LoVo (cell line): ENCODE results near the gene KLHL3.

ENCODE experiments used
- DNase-seq: peaks from one replicate; pipeline ENCODE4 v3.0.0-alpha.2; 2016; ENCODE audit warnings: low spot score

The KLHL3 gene

DNA sequence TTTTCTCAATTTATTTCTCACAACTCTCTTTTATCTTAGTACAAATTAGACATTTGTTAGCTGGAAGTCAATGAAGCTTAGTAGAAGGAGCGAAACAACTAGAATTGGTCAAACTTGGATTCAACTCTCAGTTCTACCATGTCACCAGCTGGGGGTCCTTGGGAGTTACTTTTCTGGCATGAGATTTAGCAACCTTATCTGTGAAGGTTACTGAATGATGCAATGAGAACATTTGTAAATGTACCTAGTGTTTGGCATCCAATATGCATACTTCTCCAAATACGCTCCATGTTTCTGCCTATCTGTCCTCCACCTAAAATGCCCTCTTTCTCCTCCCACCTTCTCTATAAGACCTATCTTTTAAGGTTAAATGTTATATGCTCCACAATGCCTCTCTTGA, 12.0 kb upstream of the KLHL3 start:
- no peak for DNase-seq

DNA sequence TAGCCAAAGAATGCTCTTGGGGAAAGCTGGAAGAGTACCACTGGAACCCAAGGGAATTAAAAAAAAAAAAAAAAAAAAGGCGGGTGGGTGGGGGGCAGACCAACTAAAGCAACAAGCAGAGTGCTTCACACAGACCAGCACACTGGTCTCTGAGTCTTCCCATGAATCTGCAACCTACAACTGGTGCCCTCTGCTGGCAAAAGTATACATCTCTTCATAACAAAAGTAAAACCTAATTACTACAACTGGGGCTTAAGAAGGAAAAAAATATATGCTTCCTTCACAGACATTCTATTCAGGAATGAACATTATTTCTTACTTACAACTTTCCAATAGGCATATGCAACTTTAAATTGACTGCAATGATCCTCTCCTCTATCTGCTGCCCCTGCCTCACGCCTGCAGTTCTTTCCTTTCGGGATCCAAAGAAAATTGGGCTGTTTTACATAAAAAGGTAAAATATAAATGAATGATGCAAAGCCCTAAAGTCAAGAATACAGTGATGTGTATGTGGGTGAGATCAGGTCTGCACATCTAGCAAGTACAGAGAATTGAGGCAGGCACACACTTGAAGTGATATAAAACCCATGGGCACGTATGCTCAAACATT, 7.2 kb upstream of the KLHL3 start:
- peak; percentile 78 for DNase-seq

DNA sequence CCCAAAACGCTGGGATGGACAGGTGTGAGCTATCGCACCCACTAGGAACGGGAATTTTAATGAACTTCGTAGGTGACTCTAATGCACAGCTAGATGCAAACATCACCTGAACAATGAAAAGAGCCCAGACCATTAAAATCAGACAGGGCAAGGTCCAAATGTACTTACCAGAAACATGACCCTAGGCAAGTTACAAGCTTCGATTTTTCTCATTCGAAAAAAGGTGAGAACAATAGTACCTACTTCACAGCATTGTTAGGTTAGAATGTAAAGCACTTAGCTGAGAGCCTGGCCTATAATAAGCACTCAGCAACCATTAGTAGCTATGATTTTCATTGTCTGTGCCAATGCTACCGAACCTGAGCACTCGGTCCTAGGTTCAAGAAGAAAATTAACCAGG, 5.8 kb upstream of the KLHL3 start:
- DNase-seq, result no peak

DNA sequence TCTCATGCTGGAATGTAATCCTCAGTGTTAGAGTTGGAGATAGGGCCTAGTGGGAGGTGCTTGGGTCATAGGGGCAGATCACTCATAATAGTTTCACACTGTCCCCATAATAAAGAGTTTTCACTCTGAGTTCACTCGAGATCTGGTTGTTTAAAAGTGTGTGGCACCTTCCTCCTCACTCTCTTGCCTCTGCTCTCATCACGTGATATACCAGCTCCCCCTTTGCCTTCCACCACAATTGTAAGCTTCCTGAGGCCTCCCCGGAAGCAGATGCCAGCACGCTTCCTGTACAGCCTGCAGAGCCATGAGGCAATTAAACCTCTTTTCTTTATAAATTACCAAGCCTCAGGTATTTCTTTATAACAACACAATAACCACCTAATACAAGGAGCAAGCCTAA, 3.8 kb upstream of the KLHL3 start:
- no peak for DNase-seq

DNA sequence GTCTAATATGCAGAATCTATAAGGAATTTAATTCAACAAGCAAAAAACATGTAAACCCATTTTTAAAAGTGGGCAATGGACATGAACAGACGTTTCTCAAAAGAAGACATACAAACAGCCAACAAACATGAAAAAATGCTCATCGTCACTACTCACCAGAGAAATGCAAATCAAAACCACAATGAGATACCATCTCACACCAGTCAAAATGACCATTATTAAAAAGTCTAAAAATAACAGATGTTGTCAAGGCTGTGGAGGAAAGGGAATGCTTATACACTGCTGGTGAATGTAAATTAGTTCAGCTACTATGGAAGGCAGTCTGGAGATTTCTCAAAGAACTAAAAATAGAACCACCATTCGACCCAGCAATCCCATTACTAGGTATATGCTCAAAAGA, 3.1 kb upstream of the KLHL3 start:
- DNase-seq, result no peak

DNA sequence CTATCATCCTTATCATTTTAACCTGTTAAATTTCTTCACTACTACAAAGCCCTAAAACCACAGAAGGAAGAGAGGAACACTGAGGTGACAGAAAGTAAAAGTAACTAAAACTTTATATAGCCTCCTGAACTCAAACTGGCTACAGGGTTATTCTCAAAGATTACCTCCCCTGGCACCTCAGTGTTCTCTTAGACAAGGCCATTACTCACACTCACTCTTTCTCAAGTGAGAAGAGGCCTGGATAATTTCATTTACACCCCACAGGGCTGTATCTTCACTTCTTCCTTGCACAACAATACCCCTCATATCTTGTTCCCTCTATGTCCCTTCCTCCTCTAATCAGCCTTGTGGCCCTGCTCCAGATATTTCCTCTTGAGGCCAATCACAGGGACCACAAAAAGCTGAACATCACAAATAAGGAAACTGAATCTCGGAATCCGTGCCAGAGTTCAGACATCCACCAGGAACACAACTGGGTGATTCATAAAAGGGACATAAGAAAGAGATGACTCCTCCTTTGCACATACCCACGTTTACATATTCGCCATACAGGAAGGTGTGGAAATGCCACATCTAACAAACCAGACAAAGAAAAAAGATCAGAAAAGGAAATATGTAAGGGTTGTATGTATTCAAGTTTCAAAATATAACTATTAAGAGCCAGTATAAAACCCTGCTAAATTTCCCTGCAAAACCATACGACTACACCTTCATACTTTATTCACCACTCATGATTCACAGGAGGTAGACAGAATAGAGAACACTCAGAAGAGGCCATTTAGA, 1.7 kb upstream of the KLHL3 start:
- DNase-seq, result peak; percentile 3

DNA sequence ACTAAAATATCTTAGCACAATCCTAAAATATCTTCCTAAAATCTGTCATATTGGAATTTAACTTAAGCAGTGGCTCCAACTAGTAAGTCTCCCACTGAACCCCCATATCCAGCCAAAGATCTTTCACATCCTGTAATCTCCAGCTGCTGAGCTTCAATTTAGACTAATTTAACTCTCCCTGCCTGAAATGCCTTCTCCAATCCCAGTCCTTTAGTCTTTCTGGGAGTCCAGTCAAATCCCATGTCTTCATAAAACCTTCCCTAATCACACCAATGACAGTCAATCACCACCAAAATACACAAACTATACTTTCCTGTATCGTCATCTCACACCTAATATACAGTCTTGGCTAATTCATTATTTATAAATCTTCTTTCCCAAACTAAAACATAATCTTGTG, 607 bp upstream of the KLHL3 start:
- no peak for DNase-seq

DNA sequence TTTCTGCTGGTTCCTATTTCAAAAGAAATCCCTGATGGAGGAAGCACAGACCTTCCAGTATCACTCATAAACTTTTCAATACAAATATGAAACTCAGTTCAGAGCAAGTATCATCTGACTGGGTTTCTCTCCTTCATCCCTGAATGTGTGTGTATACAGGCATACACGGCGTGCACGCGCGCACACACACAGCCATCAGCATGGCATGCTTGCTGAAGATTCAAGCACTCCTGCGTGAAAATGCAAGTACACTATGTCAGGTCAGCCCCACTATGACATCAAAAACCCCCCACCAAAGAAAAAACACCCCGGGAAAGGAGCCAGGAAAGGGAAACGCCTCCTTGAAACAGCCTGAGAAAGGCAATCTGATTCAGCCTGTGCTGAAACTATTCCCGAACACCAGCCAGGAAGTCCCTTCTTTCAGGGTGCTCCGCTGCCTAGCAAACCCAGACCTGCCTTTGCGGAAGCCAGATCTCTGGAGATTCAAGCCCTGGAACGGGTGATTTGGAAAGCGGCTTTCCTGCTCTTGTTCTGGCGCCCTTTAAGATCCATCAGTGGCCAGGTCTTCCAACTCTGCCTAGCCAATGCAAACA, 831 bp downstream of the KLHL3 start:
- no peak for DNase-seq

DNA sequence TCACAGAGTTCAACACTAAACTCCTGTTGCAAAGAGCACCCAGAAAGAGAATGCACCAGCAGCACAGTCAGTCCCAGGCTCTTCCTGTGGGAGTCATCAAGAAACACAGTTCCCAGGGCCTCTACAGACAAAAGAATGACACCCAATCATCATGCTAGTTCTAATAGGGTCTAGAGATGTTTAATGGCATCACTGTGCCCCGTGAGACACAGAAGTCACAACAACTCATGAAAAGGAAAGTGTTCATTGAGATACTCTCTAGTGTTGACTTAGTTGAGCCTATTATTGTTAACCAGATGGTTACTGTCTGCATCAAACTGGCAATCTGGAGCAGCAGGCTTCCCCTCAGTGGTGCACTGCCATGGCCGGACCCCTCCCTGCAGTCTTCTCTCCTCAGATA, 1.6 kb downstream of the KLHL3 start:
- DNase-seq, result no peak

DNA sequence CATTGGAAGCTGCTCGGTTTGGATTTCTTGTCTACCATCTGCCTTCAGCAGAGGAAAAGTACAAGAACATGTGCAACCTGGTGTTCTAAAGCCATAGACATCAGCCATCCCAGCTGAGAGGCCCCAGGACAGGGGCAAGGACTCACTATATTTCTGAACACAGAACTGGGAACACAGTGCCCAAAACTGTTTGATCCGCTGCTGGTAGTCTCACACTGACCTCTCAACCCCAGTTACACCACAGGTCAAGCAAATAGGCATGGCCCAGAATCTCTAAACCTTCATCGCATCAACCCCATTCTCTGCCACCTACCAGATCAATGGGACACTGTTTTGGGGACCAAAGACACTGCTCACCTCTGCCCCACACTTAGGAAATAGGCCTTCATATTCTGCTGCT, 2.0 kb downstream of the KLHL3 start:
- DNase-seq, result no peak

DNA sequence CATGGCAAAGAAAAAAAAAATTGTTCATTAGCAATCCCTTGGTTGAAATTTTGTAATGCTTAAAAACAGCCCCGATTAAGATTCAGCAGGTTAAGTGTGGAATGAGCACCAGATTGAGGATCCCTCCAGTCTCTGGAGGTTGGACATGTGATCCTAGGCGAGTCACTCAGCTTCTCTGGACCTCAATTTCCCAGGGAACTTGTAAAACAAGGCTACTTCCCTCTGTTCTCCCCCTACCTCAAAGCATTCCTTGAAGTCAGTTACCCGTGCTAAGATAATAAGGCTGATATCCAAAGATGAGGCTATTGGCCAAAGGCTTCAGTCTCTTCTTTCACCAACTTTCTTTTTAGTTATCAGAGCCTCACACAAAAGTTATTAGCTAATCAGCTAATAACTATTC, 2.9 kb downstream of the KLHL3 start:
- DNase-seq, result no peak

DNA sequence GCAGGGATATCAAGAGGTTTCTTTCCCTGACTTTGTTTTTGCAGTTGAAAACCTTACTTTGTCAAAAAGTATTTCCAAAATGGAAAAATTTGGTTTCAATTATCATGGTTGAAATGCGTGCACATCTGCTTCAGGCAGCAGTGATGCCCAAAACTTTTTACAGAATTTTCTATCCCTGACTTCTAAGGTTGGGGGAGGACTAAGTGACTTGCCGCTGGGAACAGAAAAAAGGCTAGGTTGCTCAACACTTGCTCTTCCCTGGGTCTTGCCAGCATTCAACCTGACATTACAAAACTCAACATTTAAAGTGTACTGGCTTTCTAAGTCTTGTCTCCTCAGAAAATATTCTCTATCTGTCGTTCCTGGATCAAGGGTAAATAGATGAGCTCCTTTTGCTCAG, 4.7 kb downstream of the KLHL3 start:
- DNase-seq, result no peak

DNA sequence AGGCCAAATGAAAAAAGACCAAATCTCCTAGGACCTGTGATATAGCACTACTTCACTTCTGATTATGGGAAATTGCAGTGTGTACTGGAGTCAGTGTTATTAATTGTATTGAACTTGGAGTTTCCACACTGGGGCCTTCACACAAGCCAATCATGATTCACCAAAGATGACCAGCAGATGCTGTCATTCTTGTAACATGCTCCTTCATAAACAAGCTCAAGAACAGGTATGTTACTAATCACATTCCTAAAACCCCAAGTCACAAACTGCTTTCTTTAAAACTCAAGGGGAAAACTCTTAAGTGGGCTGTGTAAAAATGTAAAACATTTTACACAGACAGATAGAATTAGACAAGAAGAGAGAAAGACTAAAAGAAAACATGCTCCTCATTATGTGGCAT, 5.6 kb downstream of the KLHL3 start:
- DNase-seq, result no peak

DNA sequence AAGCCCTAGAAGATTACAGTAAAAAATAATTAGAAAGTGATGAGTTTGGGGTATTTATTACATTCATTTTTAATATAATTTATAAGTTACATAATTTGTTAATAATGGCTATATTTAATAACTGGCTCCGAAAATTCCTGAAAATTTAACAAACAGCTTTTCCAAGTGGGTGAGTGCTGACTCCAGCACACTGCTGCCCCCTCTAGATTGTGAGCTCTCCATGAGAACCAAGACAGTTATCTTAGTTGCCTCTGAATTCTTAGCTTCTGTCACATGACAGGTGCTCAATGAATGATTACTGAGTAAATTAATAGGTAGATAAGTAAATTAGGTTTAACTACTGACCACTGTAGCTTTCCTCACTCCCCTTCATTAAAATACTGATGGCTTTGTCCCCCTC, 7.8 kb downstream of the KLHL3 start:
- no peak for DNase-seq

DNA sequence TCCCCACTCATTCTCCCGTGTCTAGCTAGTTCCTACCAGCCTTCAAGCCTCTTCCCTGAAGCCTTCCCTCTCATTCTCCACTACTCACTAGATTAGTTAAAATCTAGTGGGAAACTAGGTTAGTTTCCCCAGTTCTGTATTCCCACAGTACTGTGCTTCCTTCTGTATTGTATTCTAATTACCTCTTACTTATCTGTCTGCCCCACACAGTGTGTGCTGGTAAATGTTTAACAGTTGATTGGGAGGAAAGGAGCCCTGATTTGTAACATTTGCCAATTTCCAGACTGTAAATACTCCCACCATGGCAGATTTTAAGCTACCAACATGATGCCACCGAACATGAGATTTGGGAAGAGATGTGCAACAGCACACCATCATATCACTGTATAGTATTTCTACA, 8.3 kb downstream of the KLHL3 start:
- no peak for DNase-seq

DNA sequence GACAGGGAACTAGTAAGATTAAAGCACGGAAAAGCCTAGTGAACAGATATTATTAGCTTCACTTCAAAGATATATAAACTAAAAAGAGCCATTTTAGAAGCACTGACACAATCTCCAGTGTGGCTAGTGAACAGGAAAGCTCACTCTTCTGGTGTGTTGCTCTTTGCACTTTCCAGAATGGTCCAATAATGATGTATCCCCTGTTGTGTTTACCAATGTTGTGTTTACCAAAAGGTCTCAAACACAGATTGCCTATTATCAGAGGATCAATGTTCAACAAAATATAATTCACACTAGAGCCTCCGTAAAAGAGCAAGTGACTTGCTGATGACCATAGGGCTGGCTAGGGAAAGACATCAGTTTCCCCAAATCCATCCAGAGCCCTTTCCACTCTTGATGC, 11.6 kb downstream of the KLHL3 start:
- no peak for DNase-seq

DNA sequence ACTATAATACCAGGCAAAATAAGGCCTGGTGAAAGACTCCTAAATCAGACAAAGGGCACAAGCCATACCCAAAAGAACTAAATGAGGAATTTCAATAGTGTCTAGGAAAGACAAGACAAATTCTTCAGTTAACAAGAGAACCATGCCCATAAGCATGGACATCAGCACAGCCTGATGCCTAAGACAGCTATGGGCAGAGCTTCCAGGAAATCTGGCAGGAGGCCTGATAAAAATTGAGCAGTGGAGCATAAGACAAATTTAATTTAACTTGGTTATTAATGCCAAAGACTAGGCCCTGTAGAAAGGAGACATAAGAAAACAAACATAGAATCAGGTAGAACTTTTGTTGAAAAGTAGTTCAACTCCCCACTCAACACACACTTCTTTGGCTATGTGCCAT, 17.3 kb downstream of the KLHL3 start:
- no peak for DNase-seq

DNA sequence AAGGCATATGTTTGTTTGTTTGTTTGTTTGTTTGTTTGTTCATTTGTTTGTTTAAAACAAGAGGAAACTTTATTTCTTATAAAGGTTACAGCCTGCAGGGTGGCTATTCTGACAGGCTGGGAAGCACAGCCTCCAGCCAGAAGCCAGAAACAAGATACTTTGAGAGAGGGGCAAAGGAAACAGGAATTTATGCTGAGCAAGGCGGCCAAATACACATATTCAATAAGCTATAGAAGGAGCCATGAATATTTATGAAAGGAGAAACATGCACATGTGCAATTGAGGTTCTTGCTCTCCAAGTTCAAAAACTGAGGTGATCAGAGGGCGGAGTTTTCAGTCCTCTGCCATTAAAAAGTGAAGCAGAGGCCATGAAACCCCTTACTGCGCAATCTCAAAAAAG, 19.6 kb downstream of the KLHL3 start:
- DNase-seq, result no peak

DNA sequence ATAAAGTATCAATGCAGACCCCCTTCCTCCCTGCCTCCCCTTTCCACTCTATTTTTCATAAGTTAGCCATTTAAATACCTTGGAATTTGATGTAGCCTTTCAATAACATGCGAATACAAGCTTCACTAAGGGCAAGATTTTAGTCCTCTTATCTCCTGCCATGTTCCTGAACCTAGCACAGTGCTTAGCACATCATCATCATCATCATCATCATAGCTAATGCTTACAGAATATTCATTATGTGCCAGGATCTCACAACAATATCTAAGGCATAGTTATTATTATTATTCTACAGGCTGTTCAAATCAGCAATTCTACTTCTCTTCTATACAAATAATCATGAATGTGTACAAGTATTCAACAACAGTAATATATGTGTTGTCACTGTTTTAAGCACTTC, 20.4 kb downstream of the KLHL3 start:
- DNase-seq, result no peak

DNA sequence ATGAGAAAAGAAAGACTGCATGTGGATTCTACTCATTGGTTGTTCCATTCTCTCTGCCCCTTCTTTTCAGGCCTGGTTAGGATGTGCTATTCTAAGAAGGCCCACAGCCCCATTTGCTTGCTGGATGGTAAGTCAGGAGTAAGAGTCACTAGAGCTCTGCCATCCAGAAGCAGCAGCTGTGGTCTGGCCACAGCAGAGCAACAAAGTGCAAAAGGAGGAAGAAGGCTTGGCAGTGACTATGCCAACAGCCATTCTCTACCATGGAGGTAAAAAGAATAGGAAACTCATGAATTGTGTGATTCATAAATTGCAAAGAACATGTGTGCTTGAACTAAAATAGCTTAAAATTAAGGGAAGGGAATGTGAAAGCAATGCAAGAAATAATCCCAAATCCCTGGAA, 20.9 kb downstream of the KLHL3 start:
- DNase-seq, result no peak

DNA sequence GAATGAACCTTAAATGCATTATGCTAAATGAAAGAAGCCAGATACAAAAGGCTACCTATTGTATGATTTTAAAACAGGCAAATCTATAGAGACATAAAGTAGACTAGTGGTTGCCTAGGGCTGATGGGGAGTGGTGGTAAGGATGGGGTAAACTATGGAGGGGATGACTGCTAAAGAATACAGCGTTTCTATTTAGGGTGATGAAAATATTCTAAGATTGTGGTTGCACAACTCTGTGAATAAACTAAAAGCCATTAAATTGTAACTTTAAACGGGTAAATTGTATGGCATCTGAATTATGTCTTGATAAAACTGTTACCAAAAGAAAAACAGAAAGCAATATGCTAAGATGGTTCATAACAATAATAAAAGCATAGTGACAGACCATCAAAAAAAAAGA, 21.4 kb downstream of the KLHL3 start:
- no peak for DNase-seq

DNA sequence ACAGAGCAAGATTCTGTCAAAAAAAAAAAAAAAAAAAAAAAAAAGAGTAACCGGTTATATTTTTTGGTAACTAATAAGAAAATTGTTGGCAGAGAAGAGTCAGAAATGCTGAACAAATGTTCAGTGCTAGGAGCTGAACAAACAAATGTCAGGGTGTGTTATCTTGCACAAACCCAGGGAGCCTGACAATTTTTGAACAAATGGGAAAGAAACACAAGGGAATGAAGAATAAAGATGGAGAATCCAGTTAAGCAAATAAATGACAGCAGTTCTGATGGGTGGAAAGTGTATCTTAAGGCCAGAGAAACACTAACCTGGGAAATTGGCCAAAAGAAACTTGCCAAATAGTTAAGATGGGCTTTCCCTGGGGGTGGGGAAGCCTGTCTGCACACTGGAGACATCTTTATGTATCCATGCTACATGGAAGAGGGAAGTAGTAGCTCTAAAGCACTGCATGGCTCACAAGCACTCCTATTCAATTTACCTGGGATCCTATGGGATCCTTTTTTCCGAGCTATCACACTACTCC, 23.7 kb downstream of the KLHL3 start:
- no peak for DNase-seq

DNA sequence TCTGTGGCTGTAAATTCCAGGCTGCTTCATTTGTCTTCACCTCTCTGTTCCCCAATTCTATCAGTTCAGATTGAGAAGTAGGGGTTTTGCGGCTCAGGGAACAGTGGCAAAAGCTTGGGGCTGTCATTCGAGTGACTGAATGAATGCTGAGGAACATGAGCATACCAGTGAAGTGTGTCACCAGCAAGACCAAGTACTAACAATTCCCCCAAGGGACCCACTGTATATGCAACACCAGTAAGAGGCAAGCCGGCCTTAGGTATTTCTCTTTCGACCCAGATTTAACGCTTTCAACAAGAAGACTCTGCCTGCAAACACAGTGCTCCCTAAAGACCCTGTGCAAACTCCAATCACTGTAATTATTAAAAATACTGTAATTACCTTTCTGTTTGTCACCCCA, 25.8 kb downstream of the KLHL3 start:
- no peak for DNase-seq
